ENCODE data around the gene SCMH1. TPM values are rescaled to one million over a fixed set of nuclear protein-coding genes. Genes with fewer than 3 reads are reported as not detected.

SCMH1 gene
- total RNA-seq, 1 donor from 2014 or later, result 28.0 TPM

DNA sequence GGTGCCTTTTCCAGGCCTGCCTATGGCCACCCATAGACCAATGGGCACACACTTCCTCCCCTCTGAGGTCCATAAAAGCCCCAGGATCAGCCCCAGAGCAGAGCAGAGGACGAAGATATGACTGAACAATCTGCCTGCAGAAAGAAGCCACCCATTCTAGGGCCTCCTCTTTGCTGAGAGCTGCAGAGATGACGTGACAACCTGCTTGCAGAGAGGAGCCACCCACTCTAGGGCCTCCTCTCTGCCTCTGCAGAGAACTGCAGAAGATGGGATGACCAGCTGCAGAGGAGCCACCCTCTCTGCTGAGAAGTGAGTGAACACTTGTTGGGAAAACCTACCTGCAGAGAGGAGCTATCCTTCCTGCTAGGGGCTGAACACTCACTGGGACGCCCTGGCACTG is 79.7 kb downstream of the SCMH1 start:
- TF ChIP-seq, protein P1, sequence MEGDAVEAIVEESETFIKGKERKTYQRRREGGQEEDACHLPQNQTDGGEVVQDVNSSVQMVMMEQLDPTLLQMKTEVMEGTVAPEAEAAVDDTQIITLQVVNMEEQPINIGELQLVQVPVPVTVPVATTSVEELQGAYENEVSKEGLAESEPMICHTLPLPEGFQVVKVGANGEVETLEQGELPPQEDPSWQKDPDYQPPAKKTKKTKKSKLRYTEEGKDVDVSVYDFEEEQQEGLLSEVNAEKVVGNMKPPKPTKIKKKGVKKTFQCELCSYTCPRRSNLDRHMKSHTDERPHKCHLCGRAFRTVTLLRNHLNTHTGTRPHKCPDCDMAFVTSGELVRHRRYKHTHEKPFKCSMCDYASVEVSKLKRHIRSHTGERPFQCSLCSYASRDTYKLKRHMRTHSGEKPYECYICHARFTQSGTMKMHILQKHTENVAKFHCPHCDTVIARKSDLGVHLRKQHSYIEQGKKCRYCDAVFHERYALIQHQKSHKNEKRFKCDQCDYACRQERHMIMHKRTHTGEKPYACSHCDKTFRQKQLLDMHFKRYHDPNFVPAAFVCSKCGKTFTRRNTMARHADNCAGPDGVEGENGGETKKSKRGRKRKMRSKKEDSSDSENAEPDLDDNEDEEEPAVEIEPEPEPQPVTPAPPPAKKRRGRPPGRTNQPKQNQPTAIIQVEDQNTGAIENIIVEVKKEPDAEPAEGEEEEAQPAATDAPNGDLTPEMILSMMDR (IDR thresholded peaks at IDR 0.05), result no peak
- Mint-ChIP-seq H3K9me3 (peaks cover under 1% of the 10 kb centered on the region), H3K4me3 (no peak overlapping the region), H3K36me3 (ENCODE audit: low read depth) (peaks cover 22% of the 10 kb centered on the region), H3K27ac (no peak overlapping the region), H3K4me1 (no peaks in the 10 kb centered on the region), H3K27me3 (no peaks in the 10 kb centered on the region)
- CTCF ChIA-PET, result no interaction called here
- ATAC-seq (ENCODE audit: low read depth) (no peak), DNase-seq (no peak)
- intact Hi-C loops (cut with micrococcal nuclease), result no loop called here
- POLR2A ChIA-PET, result no interaction called here

DNA sequence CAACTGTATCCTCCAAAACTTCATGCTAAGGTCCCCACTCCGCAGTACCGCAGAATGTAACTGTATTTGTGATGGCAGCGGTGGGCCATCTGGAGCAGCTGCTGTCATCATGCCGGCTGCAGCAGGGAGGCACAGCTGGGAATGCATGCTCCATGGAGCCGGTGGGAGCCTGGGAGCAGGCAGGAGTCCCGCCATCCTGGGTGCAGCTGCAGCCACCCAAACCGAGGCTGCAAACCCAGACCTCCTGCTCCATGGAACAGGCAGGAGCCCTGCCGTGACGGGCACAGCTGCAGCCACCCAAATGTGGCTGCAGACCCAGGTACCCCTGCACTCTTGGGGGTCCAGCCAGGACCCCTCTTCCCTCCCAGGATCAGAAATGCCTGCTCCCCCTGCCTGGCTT is 80.3 kb downstream of the SCMH1 start:
- H3K36me3 Mint-ChIP-seq (ENCODE audit: low read depth), result peaks cover 23% of the 10 kb centered on the region
- no peak for ATAC-seq (ENCODE audit: low read depth)
- no peaks in the 10 kb centered on the region for H3K27me3 Mint-ChIP-seq
- no peaks in the 10 kb centered on the region for H3K4me1 Mint-ChIP-seq
- TF ChIP-seq, protein P1 (IDR thresholded peaks at IDR 0.05), result no peak
- no peak for DNase-seq
- no peaks in the 10 kb centered on the region for H3K9me3 Mint-ChIP-seq
- no peak overlapping the region for H3K27ac Mint-ChIP-seq
- no peak overlapping the region for H3K4me3 Mint-ChIP-seq
- ChIA-PET CTCF (no interaction called here), POLR2A (no interaction called here)
- intact Hi-C loops (cut with micrococcal nuclease), result no loop called here

DNA sequence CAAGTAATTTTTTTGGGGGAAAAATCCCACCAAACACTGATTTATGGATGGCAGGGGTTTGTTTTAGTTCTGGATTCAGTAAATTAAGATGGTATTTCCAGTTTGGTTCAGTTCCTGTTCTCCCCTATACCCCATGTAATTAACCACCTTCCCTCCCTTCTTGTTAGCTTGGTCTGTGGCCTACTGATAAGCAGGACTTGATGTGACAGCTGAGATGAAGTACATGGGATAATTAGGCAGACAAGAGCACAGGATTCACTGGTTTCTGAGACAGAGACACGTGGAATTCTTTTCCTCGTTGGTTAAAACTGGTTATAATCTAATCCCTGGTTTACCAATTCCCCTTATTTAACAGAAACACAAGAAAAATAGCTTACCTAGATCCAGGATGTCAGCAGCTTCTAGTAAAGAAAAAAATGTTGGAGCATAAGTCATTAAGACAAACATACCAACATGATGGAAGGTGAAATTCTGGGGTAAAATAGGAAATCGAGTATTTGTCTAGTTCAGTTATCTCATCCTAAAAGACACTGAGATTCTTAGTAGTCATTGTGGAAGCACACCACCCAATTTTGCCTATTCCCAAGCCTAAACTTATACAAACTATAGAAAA is 81.5 kb downstream of the SCMH1 start:
- ChIA-PET CTCF (no interaction called here), POLR2A (no interaction called here)
- DNase-seq (no peak), ATAC-seq (ENCODE audit: low read depth) (no peak)
- Mint-ChIP-seq H3K4me1 (no peaks in the 10 kb centered on the region), H3K27me3 (no peaks in the 10 kb centered on the region), H3K4me3 (no peak overlapping the region), H3K27ac (no peak overlapping the region), H3K36me3 (ENCODE audit: low read depth) (peaks cover 22% of the 10 kb centered on the region), H3K9me3 (no peaks in the 10 kb centered on the region)
- intact Hi-C loops (cut with micrococcal nuclease), result no loop called here
- TF ChIP-seq, protein P1 (IDR thresholded peaks at IDR 0.05), result no peak

DNA sequence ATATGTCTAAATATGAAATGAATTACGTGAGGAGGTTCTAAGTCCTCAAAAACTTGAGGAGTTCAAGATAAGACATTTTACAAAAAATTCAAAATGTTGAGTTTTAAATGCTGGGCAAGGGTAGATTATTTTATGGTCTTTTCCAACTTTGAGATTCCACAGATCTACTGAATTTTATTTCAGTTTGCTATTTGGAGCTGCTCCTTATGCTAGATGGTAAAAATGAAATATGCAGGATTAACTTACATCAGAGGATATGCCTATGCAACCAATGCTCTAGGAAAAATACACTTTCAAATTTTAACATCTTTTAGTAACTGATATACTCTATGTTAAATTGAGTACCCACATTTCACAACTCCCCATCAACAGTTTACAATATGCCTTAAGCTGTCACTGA is 83.1 kb downstream of the SCMH1 start:
- H3K36me3 Mint-ChIP-seq (ENCODE audit: low read depth), result peaks cover 24% of the 10 kb centered on the region

DNA sequence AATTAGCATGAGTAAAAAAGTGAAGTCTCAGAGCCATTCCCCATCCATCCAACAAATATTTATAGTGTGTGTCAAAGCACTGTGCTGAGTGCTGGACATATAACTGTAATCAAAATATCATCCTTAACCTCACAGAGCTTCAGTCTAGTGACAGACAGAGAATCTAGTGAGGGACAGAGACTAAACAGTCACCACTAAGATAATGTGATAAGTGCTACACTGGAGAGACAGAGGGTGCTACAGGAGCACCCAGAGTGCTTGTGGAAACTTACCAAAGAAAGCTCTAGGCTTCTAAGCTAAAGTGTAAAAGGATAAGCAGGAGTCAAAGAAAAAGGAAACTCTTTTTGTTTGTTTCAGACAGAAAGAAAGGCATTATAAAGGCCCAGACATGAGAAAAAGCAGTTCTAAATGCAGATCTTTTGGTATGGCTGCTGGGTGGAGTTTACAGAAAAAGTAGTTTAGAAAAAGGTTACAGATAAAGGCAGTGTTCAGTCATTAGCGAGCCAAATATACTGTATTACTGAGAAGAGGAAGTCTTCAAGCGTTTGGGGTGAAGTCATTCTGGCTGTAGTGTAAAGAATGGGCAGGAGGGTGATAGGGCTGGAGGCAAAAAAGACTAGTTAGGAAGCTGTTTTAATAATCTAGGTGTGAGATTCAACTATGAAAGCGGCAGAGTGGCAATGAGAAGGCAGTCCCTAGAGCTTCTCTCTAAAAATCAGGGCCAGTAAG is 83.8 kb downstream of the SCMH1 start:
- Mint-ChIP-seq H3K4me1 (no peaks in the 10 kb centered on the region), H3K27ac (no peak overlapping the region), H3K36me3 (ENCODE audit: low read depth) (peaks cover 25% of the 10 kb centered on the region), H3K27me3 (no peaks in the 10 kb centered on the region), H3K9me3 (no peaks in the 10 kb centered on the region), H3K4me3 (no peak overlapping the region)
- ChIA-PET CTCF (no interaction called here), POLR2A (no interaction called here)
- TF ChIP-seq, protein P1 (IDR thresholded peaks at IDR 0.05), result no peak
- DNase-seq, result no peak
- no peak for ATAC-seq (ENCODE audit: low read depth)
- intact Hi-C loops (cut with micrococcal nuclease), result no loop called here

More for the DNA sequence above, 83.1 kb downstream of the SCMH1 start:
- DNase-seq, result no peak
- intact Hi-C loops (cut with micrococcal nuclease), result no loop called here
- Mint-ChIP-seq H3K4me1 (no peaks in the 10 kb centered on the region), H3K9me3 (no peaks in the 10 kb centered on the region), H3K27me3 (no peaks in the 10 kb centered on the region), H3K4me3 (no peak overlapping the region), H3K27ac (no peak overlapping the region)
- ChIA-PET POLR2A (no interaction called here), CTCF (no interaction called here)
- ATAC-seq (ENCODE audit: low read depth), result no peak
- TF ChIP-seq, protein P1 (IDR thresholded peaks at IDR 0.05), result no peak

Data from activated B cell treated with CpG ODN at 0.5 μM for 24 hours (primary cell).